ENCODE measurements around the gene SMARCA4.
"Not testable (repeated sequence)": the region's sequence is repeated elsewhere in the genome, so short reads cannot be mapped to it uniquely, and the experiment has no call there.

Gene SMARCA4

GRCh38 chr19:11041194-11041593 lies 80.4 kb downstream of the SMARCA4 start:
- no peak for DNase-seq

- no peak for DNase-seq
Observed at GRCh38 chr19:11041966-11042627, 81.3 kb downstream of the SMARCA4 start.

DNA sequence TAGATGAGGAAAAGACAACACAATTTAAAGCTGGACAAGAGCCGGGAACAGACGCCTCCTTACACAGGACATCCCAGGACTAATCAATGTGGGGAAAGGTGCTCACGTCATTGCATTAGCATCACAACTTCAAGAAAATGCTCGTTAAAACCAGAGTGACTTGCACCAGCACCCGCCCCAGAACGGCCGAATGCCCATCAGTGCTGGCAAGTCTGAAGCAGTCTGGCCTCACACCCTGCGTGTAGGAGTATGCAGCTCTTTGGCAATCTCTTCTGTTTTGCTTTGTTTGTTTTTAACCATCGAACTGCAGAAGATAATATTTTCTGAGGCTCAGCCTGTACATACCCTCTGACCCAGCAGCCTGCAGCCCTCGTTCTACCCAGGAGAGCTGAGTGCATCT lies 83.6 kb downstream of the SMARCA4 start:
- no peak for DNase-seq

DNA sequence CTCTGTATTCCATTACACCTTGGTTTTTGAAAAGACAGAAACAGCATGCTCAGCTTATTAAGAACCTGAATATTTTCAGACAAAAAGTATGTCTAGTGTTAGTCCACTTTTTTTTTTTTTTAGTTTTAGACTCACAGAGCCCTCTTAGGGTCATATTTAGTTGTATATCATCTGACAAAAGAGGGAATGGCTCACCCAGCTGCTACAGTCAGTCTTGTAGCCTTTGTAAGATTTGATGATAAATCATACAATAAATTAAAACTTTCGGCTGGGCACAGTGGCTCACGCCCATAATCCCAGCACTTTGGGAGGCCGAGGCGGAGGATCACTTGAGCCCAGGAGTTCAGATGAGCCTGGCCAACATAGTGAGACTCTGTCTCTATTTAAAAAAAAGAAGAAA lies 84.7 kb downstream of the SMARCA4 start:
- DNase-seq: no peak

DNA sequence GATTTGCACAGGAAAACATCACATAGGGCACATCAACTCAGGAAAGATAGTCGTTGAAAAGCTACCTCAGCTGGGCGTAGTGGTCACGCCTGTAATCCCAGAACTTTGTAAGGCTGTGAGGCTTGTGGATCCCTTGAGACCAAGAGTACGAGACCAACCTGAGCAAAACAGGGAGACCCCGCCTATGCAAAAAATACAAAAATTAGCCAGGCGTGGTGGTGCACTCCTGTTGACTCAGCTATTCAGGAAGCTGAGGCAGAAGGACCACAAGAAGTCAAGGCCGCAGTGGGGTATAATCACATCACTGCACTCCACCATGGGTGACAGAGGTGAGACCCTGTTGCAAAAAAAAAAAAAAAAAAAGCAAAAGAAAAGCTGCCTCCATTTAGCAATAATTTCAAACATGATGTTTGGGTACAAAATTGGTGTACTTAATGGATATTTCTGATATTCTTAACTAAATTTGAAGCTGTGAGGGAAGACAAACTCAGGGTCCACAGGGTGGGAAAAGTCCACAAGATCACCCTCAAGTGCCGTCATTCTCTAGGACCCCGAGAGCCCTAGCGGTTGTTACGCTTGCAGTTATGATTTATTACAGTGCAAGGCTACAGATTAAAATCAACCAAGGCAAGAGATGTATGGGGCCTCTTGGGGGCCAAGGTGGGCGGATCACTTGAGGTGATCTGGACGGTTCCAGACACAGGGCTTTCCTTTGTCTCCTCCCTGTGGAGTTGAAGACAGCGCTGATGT lies 86.0 kb downstream of the SMARCA4 start:
- DNase-seq: no peak

DNA sequence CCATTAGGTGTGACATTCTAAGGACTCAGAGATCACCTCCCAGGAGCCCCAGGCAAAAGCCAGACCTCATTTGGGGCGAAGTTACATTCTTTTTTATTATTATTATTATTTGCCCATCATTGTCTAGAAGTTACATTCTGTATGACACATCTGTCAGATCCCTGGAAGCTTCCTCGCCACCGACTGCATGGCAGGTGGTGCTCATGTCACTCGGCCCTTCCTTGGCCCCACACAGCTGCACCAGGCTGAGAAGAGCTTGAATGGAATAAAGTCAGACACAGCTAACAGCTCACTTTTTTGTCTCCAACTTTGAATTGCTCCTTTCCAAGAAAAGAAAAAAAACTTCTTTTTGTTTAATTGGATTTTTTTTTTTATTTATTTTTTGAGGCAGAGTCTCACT lies 87.0 kb downstream of the SMARCA4 start:
- DNase-seq: no peak

- DNase-seq: no peak
Observed at GRCh38 chr19:11050323-11051114, 89.7 kb downstream of the SMARCA4 start.

- no peak for DNase-seq
Observed at GRCh38 chr19:11053817-11054195, 93.0 kb downstream of the SMARCA4 start.

- DNase-seq: no peak
Observed at GRCh38 chr19:11054200-11054599, 93.4 kb downstream of the SMARCA4 start.

DNA sequence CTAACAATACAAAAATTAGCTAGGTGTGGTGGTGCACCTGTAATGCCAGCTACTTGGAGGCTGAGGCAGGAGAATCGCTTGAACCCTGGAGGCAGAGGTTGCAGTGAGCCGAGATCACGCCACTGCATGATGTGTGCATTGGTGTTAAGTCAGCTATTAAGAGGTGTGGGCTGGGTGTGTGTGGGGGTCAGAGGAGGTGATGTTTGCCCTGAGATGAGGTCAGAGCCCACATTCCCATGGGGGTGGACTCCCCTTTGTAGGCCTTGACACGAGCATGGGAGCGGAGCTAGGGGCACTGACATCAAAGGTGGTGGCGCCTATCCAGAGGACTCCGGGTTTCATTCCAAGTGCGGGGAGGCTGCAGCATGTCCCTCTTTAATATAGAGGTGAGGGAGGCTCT lies 93.8 kb downstream of the SMARCA4 start:
- no peak for DNase-seq

DNA sequence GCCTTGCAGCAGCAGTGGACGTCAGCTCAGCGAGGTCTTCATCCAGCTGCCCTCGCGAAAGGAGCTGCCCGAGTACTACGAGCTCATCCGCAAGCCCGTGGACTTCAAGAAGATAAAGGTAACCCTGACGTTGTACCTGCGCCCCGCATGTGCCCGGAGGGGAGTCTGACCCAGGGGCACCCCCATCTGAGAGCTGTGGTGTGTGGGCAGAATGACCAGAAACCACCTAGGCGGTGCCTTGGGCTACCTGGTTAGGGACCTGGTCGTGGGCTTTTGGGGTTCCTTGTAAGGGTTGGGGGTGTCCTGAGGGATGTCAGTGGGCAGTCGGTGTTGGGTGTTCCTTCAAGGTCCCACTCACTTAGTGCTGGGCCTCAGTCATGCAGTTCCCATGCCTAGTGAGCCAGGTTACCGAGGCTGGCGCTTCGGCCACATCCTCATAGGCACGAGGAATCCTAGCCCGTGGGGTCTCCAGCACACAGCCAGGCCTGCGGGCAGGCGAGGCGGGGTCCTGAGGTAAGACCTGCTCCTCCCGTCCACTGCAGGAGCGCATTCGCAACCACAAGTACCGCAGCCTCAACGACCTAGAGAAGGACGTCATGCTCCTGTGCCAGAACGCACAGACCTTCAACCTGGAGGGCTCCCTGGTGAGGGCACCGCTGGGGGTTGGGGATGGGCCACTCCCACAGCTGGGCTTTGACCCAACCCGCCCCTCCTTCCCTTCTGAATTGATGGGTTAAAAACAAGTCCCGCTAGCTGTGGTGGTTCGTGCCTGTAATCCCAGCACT lies 97.6 kb downstream of the SMARCA4 start:
- DNase-seq: no peak

- no peak for DNase-seq
Observed at GRCh38 chr19:11059511-11060358, 98.9 kb downstream of the SMARCA4 start.

DNA sequence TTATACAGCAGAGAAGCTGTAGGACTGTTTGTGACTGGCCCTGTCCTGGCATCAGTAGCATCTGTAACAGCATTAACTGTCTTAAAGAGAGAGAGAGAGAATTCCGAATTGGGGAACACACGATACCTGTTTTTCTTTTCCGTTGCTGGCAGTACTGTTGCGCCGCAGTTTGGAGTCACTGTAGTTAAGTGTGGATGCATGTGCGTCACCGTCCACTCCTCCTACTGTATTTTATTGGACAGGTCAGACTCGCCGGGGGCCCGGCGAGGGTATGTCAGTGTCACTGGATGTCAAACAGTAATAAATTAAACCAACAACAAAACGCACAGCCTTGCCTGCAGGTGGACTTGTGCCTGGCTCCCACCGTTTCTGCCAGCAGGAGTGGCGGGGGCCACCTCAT lies 101.1 kb downstream of the SMARCA4 start:
- DNase-seq: no peak

DNA sequence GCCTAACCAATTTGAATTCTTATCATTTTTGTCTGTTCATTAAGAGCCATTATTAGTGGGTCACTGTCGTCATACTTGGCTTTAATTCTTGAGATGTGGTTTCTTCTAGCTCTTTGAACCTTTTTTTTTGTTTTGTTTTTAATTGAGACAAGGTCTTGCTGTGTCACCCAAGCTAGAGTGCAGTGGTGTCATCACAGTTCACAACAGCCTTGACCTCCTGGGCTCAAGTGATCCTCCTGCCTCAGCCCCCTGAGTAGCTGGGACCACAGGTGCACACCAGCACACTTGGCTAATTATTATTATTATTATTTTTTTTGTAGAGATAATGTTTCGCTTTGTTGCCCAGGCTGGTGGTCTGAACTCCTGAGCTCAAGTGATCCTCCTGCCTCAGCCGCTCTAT lies 102.6 kb downstream of the SMARCA4 start:
- DNase-seq: no peak

- DNase-seq: no peak
Observed at GRCh38 chr19:11064831-11065303, 104.0 kb downstream of the SMARCA4 start.

- no peak for DNase-seq
Observed at GRCh38 chr19:11066326-11066725, 105.5 kb downstream of the SMARCA4 start.

DNA sequence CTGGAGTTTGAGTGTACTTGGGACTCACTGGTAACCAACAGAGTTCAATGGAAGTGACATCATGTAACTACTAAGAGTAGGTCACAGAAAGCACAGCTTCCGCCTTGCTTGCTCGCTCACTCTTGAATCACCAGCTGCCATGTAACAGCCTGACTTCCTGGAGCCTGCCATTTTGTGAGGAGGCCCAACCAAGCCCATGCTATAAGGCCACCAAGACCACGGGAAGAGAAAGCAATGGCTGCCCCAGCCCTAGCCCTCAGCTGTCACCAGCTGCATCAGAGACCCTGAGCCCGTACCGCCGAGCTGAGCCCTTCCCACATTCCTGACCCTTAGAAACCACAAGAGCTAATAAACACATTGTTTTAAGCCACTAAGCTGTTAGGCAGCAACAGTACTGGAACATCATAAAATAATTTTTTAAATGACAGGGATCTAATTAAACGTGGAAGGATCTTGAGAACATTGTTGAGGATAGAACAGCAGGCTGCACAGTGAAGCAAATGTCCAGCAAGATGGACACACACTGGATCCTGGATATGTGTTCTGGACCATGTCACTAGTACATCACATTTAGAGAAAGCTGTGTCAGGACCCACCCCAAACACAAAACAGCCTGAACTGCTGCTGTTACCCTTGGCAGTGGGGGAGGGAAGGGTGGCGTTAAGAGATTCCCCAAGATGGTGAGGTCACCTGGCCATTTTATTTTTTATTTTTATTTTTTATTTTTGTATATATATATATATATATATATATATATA lies 106.7 kb downstream of the SMARCA4 start:
- DNase-seq: no peak

GRCh38 chr19:11069561-11069960 lies 108.7 kb downstream of the SMARCA4 start:
- DNase-seq: no peak

GRCh38 chr19:11070123-11070522 lies 109.3 kb downstream of the SMARCA4 start:
- DNase-seq: no peak

DNA sequence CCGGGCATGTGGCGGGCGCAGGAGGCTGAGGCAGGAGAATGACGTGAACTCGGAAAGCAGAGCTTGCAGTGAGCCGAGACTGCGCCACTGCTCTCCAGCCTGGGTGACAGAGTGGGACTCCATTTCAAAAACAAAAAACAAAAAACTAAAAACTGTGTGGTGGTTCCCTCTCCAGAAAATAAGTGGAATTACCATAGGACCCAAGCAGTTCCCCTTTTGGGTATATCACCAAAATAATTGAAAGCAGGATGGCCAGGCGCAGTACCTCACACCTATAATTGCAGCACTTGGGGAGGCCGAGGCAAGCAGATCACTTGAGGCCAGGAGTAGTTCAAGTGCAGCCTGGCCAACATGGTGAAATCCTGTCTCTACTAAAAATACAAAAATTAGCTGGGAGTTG lies 112.7 kb downstream of the SMARCA4 start:
- no peak for DNase-seq

DNA sequence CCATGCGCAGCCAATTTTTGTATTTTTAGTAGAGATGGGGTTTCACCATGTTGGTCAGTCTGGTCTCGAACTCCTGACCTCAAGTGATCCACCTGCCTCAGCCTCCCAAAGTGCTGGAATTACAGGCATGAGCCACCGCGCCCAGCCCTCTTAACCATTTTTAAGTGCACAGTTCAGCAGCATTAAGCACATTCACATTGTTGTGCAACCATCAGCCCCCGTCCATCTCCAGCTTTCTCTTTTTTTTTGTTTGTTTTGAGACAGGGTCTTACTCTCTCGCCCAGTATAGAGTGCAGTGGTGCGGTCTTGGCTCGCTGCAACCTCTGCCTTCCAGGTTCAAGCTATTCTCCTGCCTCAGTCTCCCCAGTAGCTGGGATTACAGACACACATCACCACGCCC lies 116.0 kb downstream of the SMARCA4 start:
- DNase-seq: not testable (repeated sequence)
